Activated CD4-positive, CD25-positive, alpha-beta regulatory T cell (primary cell): ENCODE measurements around the gene BATF3.
"Not testable (repeated sequence)": the region's sequence is repeated elsewhere in the genome, so short reads cannot be mapped to it uniquely, and the experiment has no call there.

Experiments used
- DNase-seq, 4 experiments: peaks; one replicate each; lab custom pipeline; 2025; lab: John Stamatoyannopoulos, UW

Gene BATF3

GRCh38 chr1:212699625-212700222 is at the start of gene BATF3:
Gene BATF3 (minus strand): TSS chr1:212699840. CDS start chr1:212699762, 78 bp downstream.
- peak in 1 of 4 experiments; percentile 31 for DNase-seq

GRCh38 chr1:212746546-212746945 is 46.9 kb upstream of the BATF3 start:
- no peak for DNase-seq

- no peak for DNase-seq
Observed at GRCh38 chr1:212745303-212745702, 45.7 kb upstream of the BATF3 start.

- no peak for DNase-seq
Observed at GRCh38 chr1:212743901-212744475, 44.3 kb upstream of the BATF3 start.

GRCh38 chr1:212738330-212738729 is 38.7 kb upstream of the BATF3 start:
- no peak for DNase-seq

- no peak for DNase-seq
Observed at GRCh38 chr1:212737559-212737958, 37.9 kb upstream of the BATF3 start.

GRCh38 chr1:212733109-212733508 is 33.5 kb upstream of the BATF3 start:
- no peak for DNase-seq

- no peak for DNase-seq
Observed at GRCh38 chr1:212731630-212732029, 32.0 kb upstream of the BATF3 start.

GRCh38 chr1:212728606-212729005 is 29.0 kb upstream of the BATF3 start:
- no peak for DNase-seq

- no peak for DNase-seq
Observed at GRCh38 chr1:212727386-212728181, 27.9 kb upstream of the BATF3 start.

GRCh38 chr1:212724679-212725078 is 25.0 kb upstream of the BATF3 start:
- not testable (repeated sequence) for DNase-seq

GRCh38 chr1:212722270-212722957 is 22.8 kb upstream of the BATF3 start:
- no peak for DNase-seq

GRCh38 chr1:212721388-212722247 is 22.0 kb upstream of the BATF3 start:
- DNase-seq: no peak

GRCh38 chr1:212719633-212720032 is 20.0 kb upstream of the BATF3 start:
- DNase-seq: no peak

- DNase-seq: no peak
Observed at GRCh38 chr1:212718499-212718898, 18.9 kb upstream of the BATF3 start.

GRCh38 chr1:212716161-212716560 is 16.5 kb upstream of the BATF3 start:
- DNase-seq: no peak

- no peak for DNase-seq
Observed at GRCh38 chr1:212713465-212714136, 14.0 kb upstream of the BATF3 start.

- no peak for DNase-seq
Observed at GRCh38 chr1:212712451-212713303, 13.0 kb upstream of the BATF3 start.

GRCh38 chr1:212711974-212712373 is 12.3 kb upstream of the BATF3 start:
- not testable (repeated sequence) for DNase-seq

- DNase-seq: no peak
Observed at GRCh38 chr1:212710566-212710965, 10.9 kb upstream of the BATF3 start.
